ENCODE data around the gene DLG2.

DLG2 gene

GRCh38 chr11:84564867-84565184 lies 1062.3 kb downstream of the DLG2 start:
- Histone ChIP-seq H3K27me3 (ENCODE audit: control insufficient read depth, insufficient read depth, low read length, poor library complexity, severe bottlenecking) (no peaks in the 10 kb centered on the region), H3K9me3 (ENCODE audit: control insufficient read depth, low read length) (no peaks in the 10 kb centered on the region), H3K4me1 (ENCODE audit: control insufficient read depth, insufficient read depth, low read length) (no peaks in the 10 kb centered on the region), H3K36me3 (ENCODE audit: control insufficient read depth, insufficient read depth, low read length) (no peaks in the 10 kb centered on the region), H3K4me3 (ENCODE audit: insufficient read depth, low read depth, low read length) (no peak overlapping the region), H3K27ac (ENCODE audit: insufficient read depth, low read depth, low read length, poor library complexity, severe bottlenecking) (no peak overlapping the region)

GRCh38 chr11:84564180-84564866 lies 1062.8 kb downstream of the DLG2 start:
- H3K4me1 ChIP-seq (ENCODE audit: control insufficient read depth, insufficient read depth, low read length) = no peaks in the 10 kb centered on the region
- H3K4me3 ChIP-seq (ENCODE audit: insufficient read depth, low read depth, low read length) = no peak overlapping the region
- 93% methylated on average over 1 to 3 of the region's 4 CpGs for WGBS, 2 experiments
- no peaks in the 10 kb centered on the region for H3K27me3 ChIP-seq (ENCODE audit: control insufficient read depth, insufficient read depth, low read length, poor library complexity, severe bottlenecking)
- H3K36me3 ChIP-seq (ENCODE audit: control insufficient read depth, insufficient read depth, low read length) = no peaks in the 10 kb centered on the region
- H3K9me3 ChIP-seq (ENCODE audit: control insufficient read depth, low read length) = no peaks in the 10 kb centered on the region
- no peak overlapping the region for H3K27ac ChIP-seq (ENCODE audit: insufficient read depth, low read depth, low read length, poor library complexity, severe bottlenecking)

GRCh38 chr11:84563356-84563755 lies 1063.8 kb downstream of the DLG2 start:
- Histone ChIP-seq H3K9me3 (ENCODE audit: control insufficient read depth, low read length) (no peaks in the 10 kb centered on the region), H3K27ac (ENCODE audit: insufficient read depth, low read depth, low read length, poor library complexity, severe bottlenecking) (no peak overlapping the region), H3K4me1 (ENCODE audit: control insufficient read depth, insufficient read depth, low read length) (no peaks in the 10 kb centered on the region), H3K36me3 (ENCODE audit: control insufficient read depth, insufficient read depth, low read length) (no peaks in the 10 kb centered on the region), H3K4me3 (ENCODE audit: insufficient read depth, low read depth, low read length) (no peak overlapping the region), H3K27me3 (ENCODE audit: control insufficient read depth, insufficient read depth, low read length, poor library complexity, severe bottlenecking) (no peaks in the 10 kb centered on the region)
- WGBS, 2 experiments = 90 to 93% methylated on average over 2 of the region's 2 CpGs

GRCh38 chr11:84560206-84560605 lies 1066.9 kb downstream of the DLG2 start:
- no peaks in the 10 kb centered on the region for H3K4me1 ChIP-seq (ENCODE audit: control insufficient read depth, insufficient read depth, low read length)
- no peaks in the 10 kb centered on the region for H3K27me3 ChIP-seq (ENCODE audit: control insufficient read depth, insufficient read depth, low read length, poor library complexity, severe bottlenecking)
- H3K4me3 ChIP-seq (ENCODE audit: insufficient read depth, low read depth, low read length) = no peak overlapping the region
- H3K9me3 ChIP-seq (ENCODE audit: control insufficient read depth, low read length) = no peaks in the 10 kb centered on the region
- no peak overlapping the region for H3K27ac ChIP-seq (ENCODE audit: insufficient read depth, low read depth, low read length, poor library complexity, severe bottlenecking)
- H3K36me3 ChIP-seq (ENCODE audit: control insufficient read depth, insufficient read depth, low read length) = no peaks in the 10 kb centered on the region
- 100% methylated on average over 1 of the region's 1 CpG for WGBS, 2 experiments

GRCh38 chr11:84558085-84558905 lies 1068.8 kb downstream of the DLG2 start:
- 88% methylated on average over 4 of the region's 5 CpGs for WGBS, 2 experiments
- H3K4me1 ChIP-seq (ENCODE audit: control insufficient read depth, insufficient read depth, low read length) = no peaks in the 10 kb centered on the region

GRCh38 chr11:84552791-84553190 lies 1074.4 kb downstream of the DLG2 start:
- 86 to 92% methylated on average over 2 of the region's 2 CpGs for WGBS, 2 experiments
- H3K36me3 ChIP-seq (ENCODE audit: control insufficient read depth, insufficient read depth, low read length) = no peaks in the 10 kb centered on the region
- no peak overlapping the region for H3K4me3 ChIP-seq (ENCODE audit: insufficient read depth, low read depth, low read length)
- no peaks in the 10 kb centered on the region for H3K4me1 ChIP-seq (ENCODE audit: control insufficient read depth, insufficient read depth, low read length)
- H3K27ac ChIP-seq (ENCODE audit: insufficient read depth, low read depth, low read length, poor library complexity, severe bottlenecking) = no peak overlapping the region
- H3K27me3 ChIP-seq (ENCODE audit: control insufficient read depth, insufficient read depth, low read length, poor library complexity, severe bottlenecking) = no peaks in the 10 kb centered on the region
- H3K9me3 ChIP-seq (ENCODE audit: control insufficient read depth, low read length) = no peaks in the 10 kb centered on the region

More at GRCh38 chr11:84558085-84558905, 1068.8 kb downstream of the DLG2 start:
- H3K27me3 ChIP-seq (ENCODE audit: control insufficient read depth, insufficient read depth, low read length, poor library complexity, severe bottlenecking) = no peaks in the 10 kb centered on the region
- H3K4me3 ChIP-seq (ENCODE audit: insufficient read depth, low read depth, low read length) = no peak overlapping the region
- H3K36me3 ChIP-seq (ENCODE audit: control insufficient read depth, insufficient read depth, low read length) = no peaks in the 10 kb centered on the region
- H3K27ac ChIP-seq (ENCODE audit: insufficient read depth, low read depth, low read length, poor library complexity, severe bottlenecking) = no peak overlapping the region
- H3K9me3 ChIP-seq (ENCODE audit: control insufficient read depth, low read length) = no peaks in the 10 kb centered on the region

- H3K27me3 ChIP-seq (ENCODE audit: control insufficient read depth, insufficient read depth, low read length, poor library complexity, severe bottlenecking) = no peaks in the 10 kb centered on the region
- WGBS, 2 experiments = 92 to 96% methylated on average over 3 of the region's 3 CpGs
- no peak overlapping the region for H3K27ac ChIP-seq (ENCODE audit: insufficient read depth, low read depth, low read length, poor library complexity, severe bottlenecking)
- no peaks in the 10 kb centered on the region for H3K4me1 ChIP-seq (ENCODE audit: control insufficient read depth, insufficient read depth, low read length)
- no peaks in the 10 kb centered on the region for H3K36me3 ChIP-seq (ENCODE audit: control insufficient read depth, insufficient read depth, low read length)
- H3K9me3 ChIP-seq (ENCODE audit: control insufficient read depth, low read length) = no peaks in the 10 kb centered on the region
- H3K4me3 ChIP-seq (ENCODE audit: insufficient read depth, low read depth, low read length) = no peak overlapping the region
These were observed 1077.9 kb downstream of the DLG2 start for GRCh38 chr11:84549217-84549616.

GRCh38 chr11:84544566-84544965 lies 1082.6 kb downstream of the DLG2 start:
- H3K27me3 ChIP-seq (ENCODE audit: control insufficient read depth, insufficient read depth, low read length, poor library complexity, severe bottlenecking) = no peaks in the 10 kb centered on the region
- no peaks in the 10 kb centered on the region for H3K9me3 ChIP-seq (ENCODE audit: control insufficient read depth, low read length)
- no peaks in the 10 kb centered on the region for H3K4me1 ChIP-seq (ENCODE audit: control insufficient read depth, insufficient read depth, low read length)
- WGBS, 2 experiments = 91 to 95% methylated on average over 2 of the region's 2 CpGs
- H3K36me3 ChIP-seq (ENCODE audit: control insufficient read depth, insufficient read depth, low read length) = no peaks in the 10 kb centered on the region
- no peak overlapping the region for H3K27ac ChIP-seq (ENCODE audit: insufficient read depth, low read depth, low read length, poor library complexity, severe bottlenecking)
- no peak overlapping the region for H3K4me3 ChIP-seq (ENCODE audit: insufficient read depth, low read depth, low read length)

GRCh38 chr11:84543367-84544159 lies 1083.6 kb downstream of the DLG2 start:
- no peaks in the 10 kb centered on the region for H3K36me3 ChIP-seq (ENCODE audit: control insufficient read depth, insufficient read depth, low read length)
- no peaks in the 10 kb centered on the region for H3K27me3 ChIP-seq (ENCODE audit: control insufficient read depth, insufficient read depth, low read length, poor library complexity, severe bottlenecking)
- 17 to 25% methylated on average over 1 to 5 of the region's 5 CpGs for WGBS, 2 experiments
- no peaks in the 10 kb centered on the region for H3K4me1 ChIP-seq (ENCODE audit: control insufficient read depth, insufficient read depth, low read length)
- H3K4me3 ChIP-seq (ENCODE audit: insufficient read depth, low read depth, low read length) = no peak overlapping the region
- H3K27ac ChIP-seq (ENCODE audit: insufficient read depth, low read depth, low read length, poor library complexity, severe bottlenecking) = no peak overlapping the region
- H3K9me3 ChIP-seq (ENCODE audit: control insufficient read depth, low read length) = no peaks in the 10 kb centered on the region

- H3K27ac ChIP-seq (ENCODE audit: insufficient read depth, low read depth, low read length, poor library complexity, severe bottlenecking) = no peak overlapping the region
- no peaks in the 10 kb centered on the region for H3K4me1 ChIP-seq (ENCODE audit: control insufficient read depth, insufficient read depth, low read length)
- WGBS, 2 experiments = 90 to 94% methylated on average over 3 of the region's 4 CpGs
- H3K27me3 ChIP-seq (ENCODE audit: control insufficient read depth, insufficient read depth, low read length, poor library complexity, severe bottlenecking) = no peaks in the 10 kb centered on the region
- H3K9me3 ChIP-seq (ENCODE audit: control insufficient read depth, low read length) = no peaks in the 10 kb centered on the region
- H3K4me3 ChIP-seq (ENCODE audit: insufficient read depth, low read depth, low read length) = no peak overlapping the region
- no peaks in the 10 kb centered on the region for H3K36me3 ChIP-seq (ENCODE audit: control insufficient read depth, insufficient read depth, low read length)
These were observed 1085.3 kb downstream of the DLG2 start for GRCh38 chr11:84541731-84542340.
